Measurements from ENCODE around the gene MYZAP. TPM values are rescaled to one million over a fixed set of nuclear protein-coding genes. Genes with fewer than 3 reads are reported as not detected.
A peak's percentile ranks its signal among the peaks of the same experiment; 100 is the strongest.

Gene MYZAP
- total and polyA plus RNA-seq, 2 donors from 2014 or later: 3.3 to 6.1 TPM

- FAIRE-seq (no peak), DNase-seq (no peak)
- no peak overlapping the region for H3K9ac ChIP-seq (ENCODE audit: low read length in 3 of 3)
- no peaks in the 10 kb centered on the region for H3K27me3 ChIP-seq (ENCODE audit: control insufficient read depth, insufficient read depth, low read length)
- no peaks in the 10 kb centered on the region for H3K36me3 ChIP-seq (ENCODE audit: control insufficient read depth in 2 of 3, insufficient read depth in 3 of 3, low read length in 3 of 3)
- no peak overlapping the region for H3K4me3 ChIP-seq (ENCODE audit: low read length in 3 of 3)
- intact Hi-C loops (cut with DNase I): no loop called here
- H3K27ac ChIP-seq (ENCODE audit: low read depth in 2 of 2, low read length in 2 of 2): no peak overlapping the region
- no peak for TF ChIP-seq CTCF (IDR thresholded peaks at IDR 0.05; ENCODE audit: borderline replicate concordance, extremely low read depth, insufficient read depth)
- no peaks in the 10 kb centered on the region for H3K4me1 ChIP-seq (ENCODE audit: control insufficient read depth in 2 of 3, insufficient read depth in 2 of 3, low read depth in 1 of 3, low read length in 3 of 3)
- no peaks in the 10 kb centered on the region for H3K9me3 ChIP-seq (ENCODE audit: control insufficient read depth in 2 of 3, insufficient read depth in 1 of 3, low read length in 3 of 3)
Observed at GRCh38 chr15:57606048-57606447, 14.3 kb downstream of the MYZAP start.

- no peaks in the 10 kb centered on the region for H3K27me3 ChIP-seq (ENCODE audit: control insufficient read depth, insufficient read depth, low read length)
- intact Hi-C loops (cut with DNase I): no loop called here
- FAIRE-seq (no peak), DNase-seq (no peak)
- H3K36me3 ChIP-seq (ENCODE audit: control insufficient read depth in 2 of 3, insufficient read depth in 3 of 3, low read length in 3 of 3): no peaks in the 10 kb centered on the region
- no peak overlapping the region for H3K27ac ChIP-seq (ENCODE audit: low read depth in 2 of 2, low read length in 2 of 2)
- no peak for TF ChIP-seq CTCF (IDR thresholded peaks at IDR 0.05; ENCODE audit: borderline replicate concordance, extremely low read depth, insufficient read depth)
- no peak overlapping the region for H3K4me3 ChIP-seq (ENCODE audit: low read length in 3 of 3)
- H3K4me1 ChIP-seq (ENCODE audit: control insufficient read depth in 2 of 3, insufficient read depth in 2 of 3, low read depth in 1 of 3, low read length in 3 of 3): peaks cover 0 to 3% (median 0%) of the 10 kb centered on the region in 3 donors
- H3K9ac ChIP-seq (ENCODE audit: low read length in 3 of 3): no peak overlapping the region
- no peaks in the 10 kb centered on the region for H3K9me3 ChIP-seq (ENCODE audit: control insufficient read depth in 2 of 3, insufficient read depth in 1 of 3, low read length in 3 of 3)
Observed at GRCh38 chr15:57606816-57607215, 15.1 kb downstream of the MYZAP start.

GRCh38 chr15:57607570-57608000 is 15.9 kb downstream of the MYZAP start:
- intact Hi-C loops (cut with DNase I): no loop called here
- peak in 1 of 5 donors; percentile 75 for DNase-seq
- TF ChIP-seq CTCF (IDR thresholded peaks at IDR 0.05; ENCODE audit: borderline replicate concordance, extremely low read depth, insufficient read depth): no peak

More at GRCh38 chr15:57607570-57608000, 15.9 kb downstream of the MYZAP start:
- no peaks in the 10 kb centered on the region for H3K36me3 ChIP-seq (ENCODE audit: control insufficient read depth in 2 of 3, insufficient read depth in 3 of 3, low read length in 3 of 3)
- H3K9me3 ChIP-seq (ENCODE audit: control insufficient read depth in 2 of 3, insufficient read depth in 1 of 3, low read length in 3 of 3): no peaks in the 10 kb centered on the region
- no peak overlapping the region for H3K4me3 ChIP-seq (ENCODE audit: low read length in 3 of 3)
- H3K27ac ChIP-seq (ENCODE audit: low read depth in 2 of 2, low read length in 2 of 2): no peak overlapping the region
- no peak overlapping the region for H3K9ac ChIP-seq (ENCODE audit: low read length in 3 of 3)
- H3K4me1 ChIP-seq (ENCODE audit: control insufficient read depth in 2 of 3, insufficient read depth in 2 of 3, low read depth in 1 of 3, low read length in 3 of 3): peaks cover 0 to 3% (median 0%) of the 10 kb centered on the region in 3 donors
- FAIRE-seq: no peak
- no peaks in the 10 kb centered on the region for H3K27me3 ChIP-seq (ENCODE audit: control insufficient read depth, insufficient read depth, low read length)
